ENCODE data around the gene SLC16A7. TPM values are rescaled to one million over a fixed set of nuclear protein-coding genes. Genes with fewer than 3 reads are reported as not detected.

Gene SLC16A7
- total and polyA plus RNA-seq, 2 of the 8 experiments (the other 6 are each of a cell fraction or from before 2014, with no cell fraction given): 0.74 to 4.3 TPM

GRCh38 chr12:59733200-59733599 is 137.4 kb downstream of the SLC16A7 start:
- 87% methylated on average over 8 of the region's 8 CpGs; no CpG with 5 or more reads in 1 of the 2 experiments for WGBS, 2 experiments (ENCODE audit: extremely low coverage in 1 of 2, insufficient coverage in 1 of 2, insufficient read length in 1 of 2, insufficient replicate concordance in 2 of 2, low coverage in 1 of 2, low lambda C conversion rate in 2 of 2, missing lambda C conversion rate in 1 of 2)
- Histone ChIP-seq H4K20me1 (replicated peaks in 1 of 2; ENCODE audit: control insufficient read depth in 1 of 2, insufficient read depth in 2 of 2, low read length in 2 of 2) (no peaks in the 10 kb centered on the region), H2AK5ac (ENCODE audit: low read depth, low read length) (no peak overlapping the region), H3K27me3 (replicated peaks in 1 of 4; ENCODE audit: control insufficient read depth in 3 of 4, extremely low read depth in 1 of 4, insufficient read depth in 3 of 4, low read length in 3 of 4) (no peaks in the 10 kb centered on the region), H2BK20ac (ENCODE audit: low read length) (no peak overlapping the region), H3K4me2 (ENCODE audit: insufficient read depth in 1 of 2, low read depth in 2 of 2, low read length in 2 of 2) (no peak overlapping the region), H2BK5ac (ENCODE audit: low read depth, low read length) (no peak overlapping the region), H2BK120ac (replicated peaks; ENCODE audit: low read depth, low read length) (no peak overlapping the region), H3K9me3 (ENCODE audit: insufficient read depth in 2 of 2, low read depth in 1 of 2, low read length in 1 of 2) (no peaks in the 10 kb centered on the region), H3K79me2 (ENCODE audit: control insufficient read depth in 1 of 2, insufficient read depth in 2 of 2, low read length in 2 of 2) (no peaks in the 10 kb centered on the region), H3K14ac (ENCODE audit: insufficient read length) (no peak overlapping the region), H3K18ac (ENCODE audit: extremely low read depth, low read length) (no peak overlapping the region), H4K8ac (ENCODE audit: extremely low read depth, insufficient read depth, low read length) (no peak overlapping the region), H3K79me1 (ENCODE audit: low read depth, low read length) (no peaks in the 10 kb centered on the region), H3K36me3 (ENCODE audit: control insufficient read depth in 2 of 4, insufficient read depth in 4 of 4, low read length in 3 of 4) (no peaks in the 10 kb centered on the region), H4K91ac (replicated peaks; ENCODE audit: insufficient read length, low read length) (no peak overlapping the region), H4K5ac (ENCODE audit: insufficient read length, low read depth, low read length) (no peak overlapping the region), H3K23me2 (ENCODE audit: low read depth, low read length) (no peaks in the 10 kb centered on the region), H3K56ac (replicated peaks; ENCODE audit: insufficient read length, low read depth, low read length) (no peak overlapping the region), H3K23ac (ENCODE audit: insufficient read length) (no peak overlapping the region), H3K27ac (ENCODE audit: low read depth, low read length) (no peak overlapping the region), H2BK12ac (ENCODE audit: low read depth, low read length) (no peak overlapping the region), H2BK15ac (ENCODE audit: low read length) (no peak overlapping the region), H2AFZ (ENCODE audit: low read length) (no peak overlapping the region), H3K9ac (replicated peaks in 1 of 4; ENCODE audit: extremely low read depth in 1 of 4, low read depth in 3 of 4, low read length in 3 of 4) (no peak overlapping the region), H3K4me3 (ENCODE audit: extremely low read depth in 1 of 4, insufficient read depth in 2 of 4, low read depth in 3 of 4, low read length in 4 of 4) (no peak overlapping the region), H3K4me1 (replicated peaks in 1 of 4; ENCODE audit: control insufficient read depth in 3 of 4, insufficient read depth in 4 of 4, low read length in 3 of 4) (no peaks in the 10 kb centered on the region), H3K4ac (replicated peaks; ENCODE audit: insufficient read length, low read depth, low read length) (no peak overlapping the region)
- TF ChIP-seq EGR1 (IDR thresholded peaks at IDR 0.05; ENCODE audit: borderline replicate concordance, low read depth, low read length) (no peak), SP1 (IDR thresholded peaks at IDR 0.05; ENCODE audit: low read depth, low read length) (no peak), EZH2 (IDR thresholded peaks at IDR 0.05; ENCODE audit: low read depth, low read length, severe bottlenecking) (no peak), TEAD4 (IDR thresholded peaks at IDR 0.05; ENCODE audit: low read depth, low read length) (no peak), ASH2L (IDR thresholded peaks at IDR 0.05; ENCODE audit: low read length) (no peak), BACH1 (IDR thresholded peaks at IDR 0.05; ENCODE audit: low read length) (no peak), BCL11A (IDR thresholded peaks at IDR 0.05; ENCODE audit: low read depth in 2 of 2, low read length in 2 of 2) (no peak), SRF (IDR thresholded peaks at IDR 0.05; ENCODE audit: low read depth, low read length) (no peak), NRF1 (IDR thresholded peaks at IDR 0.05; ENCODE audit: low read depth, low read length) (no peak), MAX (IDR thresholded peaks at IDR 0.05) (no peak), KDM4A (IDR thresholded peaks at IDR 0.05; ENCODE audit: low read depth, low read length, severe bottlenecking) (no peak), CHD1 (IDR thresholded peaks at IDR 0.05; ENCODE audit: low read depth, low read length) (no peak), SIRT6 (IDR thresholded peaks at IDR 0.05; ENCODE audit: low read length) (no peak), CTBP2 (IDR thresholded peaks at IDR 0.05; ENCODE audit: borderline replicate concordance, insufficient read depth, insufficient read length, low read length) (no peak)
- DNase-seq (ENCODE audit: low read depth in 1 of 2, low spot score in 2 of 2) (no peak), FAIRE-seq (no peak)
- ChIA-PET POLR2A (ENCODE audit: partially characterized antibody) (no interaction called here), CTCF (ENCODE audit: partially characterized antibody) (no interaction called here)

All from H1 (cell line).